HL-60 (cell line): Measurements from ENCODE around the gene NEURL1.
"Not testable (repeated sequence)": the region's sequence is repeated elsewhere in the genome, so short reads cannot be mapped to it uniquely, and the experiment has no call there.

ENCODE experiments used
- DNase-seq, 2 experiments: peaks; one replicate each; pipeline ENCODE4 v3.0.0-alpha.2; 2010 to 2020; ENCODE audit warnings: low read depth in 1 of 2, low spot score in 1 of 2
- H3K27ac ChIP-seq: fragments of 250-450 bp; sonication (Bioruptor Pico); replicated peaks from 2 replicates; pipeline ENCODE4 v1.5.1; 2020; ENCODE audit warnings: mild to moderate bottlenecking, moderate library complexity
- H3K27me3 ChIP-seq: fragments of 250-450 bp; sonication (Bioruptor Pico); 2 replicates; pipeline ENCODE4 v1.5.1; 2021; ENCODE audit warnings: mild to moderate bottlenecking, moderate library complexity; ENCODE audit not compliant: insufficient read depth, poor library complexity, severe bottlenecking
- H3K4me3 ChIP-seq: replicated peaks from 2 replicates; pipeline ENCODE4 v1.5.1; 2011; ENCODE audit warnings: mild to moderate bottlenecking, control low read depth, low read length; ENCODE audit not compliant: insufficient read depth
- GABPA ChIP-seq: IDR thresholded peaks from 2 replicates; pipeline ENCODE4 v1.6.1; 2012; ENCODE audit warnings: low read depth
- POLR2AphosphoS5 ChIP-seq: IDR thresholded peaks from 2 replicates; pipeline ENCODE4 v1.6.1; 2012; ENCODE audit warnings: low read depth
- SPI1 ChIP-seq: IDR thresholded peaks from 2 replicates; pipeline ENCODE4 v1.6.1; 2012; ENCODE audit warnings: low read depth, mild to moderate bottlenecking, borderline replicate concordance
- TF ChIP-seq, protein P1 (sequence below): IDR thresholded peaks from 2 replicates; pipeline ENCODE4 v1.6.1; 2012; ENCODE audit warnings: low read depth; ENCODE audit not compliant: insufficient replicate concordance
- TF ChIP-seq, protein P2 (sequence below): IDR thresholded peaks from one replicate; pipeline ENCODE4 v1.5.1; 2011; ENCODE audit warnings: low read length, control low read depth, inconsistent platforms; ENCODE audit not compliant: insufficient read depth

The NEURL1 gene

DNA sequence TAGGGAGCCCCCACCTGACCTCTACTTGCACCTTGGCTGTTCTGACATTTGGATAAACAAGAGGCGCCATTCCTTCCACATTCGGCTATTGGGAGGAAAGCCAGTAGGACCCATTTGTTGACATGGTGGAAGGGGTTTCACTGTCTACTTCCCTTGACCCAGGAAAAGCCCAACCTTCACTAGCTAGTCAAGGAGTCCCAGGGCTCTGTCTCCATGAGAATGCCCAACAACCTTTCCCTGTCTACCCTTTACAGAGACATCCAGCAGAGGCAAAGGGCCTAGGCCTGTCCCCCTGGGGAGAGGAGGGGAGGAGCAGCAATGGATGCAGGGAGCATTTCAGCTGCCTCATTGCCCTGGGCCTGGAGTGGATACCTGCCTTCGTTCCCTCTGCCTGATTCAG is 136.1 kb downstream of the NEURL1 start:
- Histone ChIP-seq H3K27me3 (no peaks in the 10 kb centered on the region), H3K4me3 (no peak overlapping the region), H3K27ac (no peak overlapping the region)
- DNase-seq, result no peak
- TF ChIP-seq, protein P1, sequence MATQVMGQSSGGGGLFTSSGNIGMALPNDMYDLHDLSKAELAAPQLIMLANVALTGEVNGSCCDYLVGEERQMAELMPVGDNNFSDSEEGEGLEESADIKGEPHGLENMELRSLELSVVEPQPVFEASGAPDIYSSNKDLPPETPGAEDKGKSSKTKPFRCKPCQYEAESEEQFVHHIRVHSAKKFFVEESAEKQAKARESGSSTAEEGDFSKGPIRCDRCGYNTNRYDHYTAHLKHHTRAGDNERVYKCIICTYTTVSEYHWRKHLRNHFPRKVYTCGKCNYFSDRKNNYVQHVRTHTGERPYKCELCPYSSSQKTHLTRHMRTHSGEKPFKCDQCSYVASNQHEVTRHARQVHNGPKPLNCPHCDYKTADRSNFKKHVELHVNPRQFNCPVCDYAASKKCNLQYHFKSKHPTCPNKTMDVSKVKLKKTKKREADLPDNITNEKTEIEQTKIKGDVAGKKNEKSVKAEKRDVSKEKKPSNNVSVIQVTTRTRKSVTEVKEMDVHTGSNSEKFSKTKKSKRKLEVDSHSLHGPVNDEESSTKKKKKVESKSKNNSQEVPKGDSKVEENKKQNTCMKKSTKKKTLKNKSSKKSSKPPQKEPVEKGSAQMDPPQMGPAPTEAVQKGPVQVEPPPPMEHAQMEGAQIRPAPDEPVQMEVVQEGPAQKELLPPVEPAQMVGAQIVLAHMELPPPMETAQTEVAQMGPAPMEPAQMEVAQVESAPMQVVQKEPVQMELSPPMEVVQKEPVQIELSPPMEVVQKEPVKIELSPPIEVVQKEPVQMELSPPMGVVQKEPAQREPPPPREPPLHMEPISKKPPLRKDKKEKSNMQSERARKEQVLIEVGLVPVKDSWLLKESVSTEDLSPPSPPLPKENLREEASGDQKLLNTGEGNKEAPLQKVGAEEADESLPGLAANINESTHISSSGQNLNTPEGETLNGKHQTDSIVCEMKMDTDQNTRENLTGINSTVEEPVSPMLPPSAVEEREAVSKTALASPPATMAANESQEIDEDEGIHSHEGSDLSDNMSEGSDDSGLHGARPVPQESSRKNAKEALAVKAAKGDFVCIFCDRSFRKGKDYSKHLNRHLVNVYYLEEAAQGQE, result no peak
- TF ChIP-seq POLR2AphosphoS5 (no peak), SPI1 (no peak), GABPA (no peak)
- TF ChIP-seq, protein P2, sequence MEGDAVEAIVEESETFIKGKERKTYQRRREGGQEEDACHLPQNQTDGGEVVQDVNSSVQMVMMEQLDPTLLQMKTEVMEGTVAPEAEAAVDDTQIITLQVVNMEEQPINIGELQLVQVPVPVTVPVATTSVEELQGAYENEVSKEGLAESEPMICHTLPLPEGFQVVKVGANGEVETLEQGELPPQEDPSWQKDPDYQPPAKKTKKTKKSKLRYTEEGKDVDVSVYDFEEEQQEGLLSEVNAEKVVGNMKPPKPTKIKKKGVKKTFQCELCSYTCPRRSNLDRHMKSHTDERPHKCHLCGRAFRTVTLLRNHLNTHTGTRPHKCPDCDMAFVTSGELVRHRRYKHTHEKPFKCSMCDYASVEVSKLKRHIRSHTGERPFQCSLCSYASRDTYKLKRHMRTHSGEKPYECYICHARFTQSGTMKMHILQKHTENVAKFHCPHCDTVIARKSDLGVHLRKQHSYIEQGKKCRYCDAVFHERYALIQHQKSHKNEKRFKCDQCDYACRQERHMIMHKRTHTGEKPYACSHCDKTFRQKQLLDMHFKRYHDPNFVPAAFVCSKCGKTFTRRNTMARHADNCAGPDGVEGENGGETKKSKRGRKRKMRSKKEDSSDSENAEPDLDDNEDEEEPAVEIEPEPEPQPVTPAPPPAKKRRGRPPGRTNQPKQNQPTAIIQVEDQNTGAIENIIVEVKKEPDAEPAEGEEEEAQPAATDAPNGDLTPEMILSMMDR, result no peak

DNA sequence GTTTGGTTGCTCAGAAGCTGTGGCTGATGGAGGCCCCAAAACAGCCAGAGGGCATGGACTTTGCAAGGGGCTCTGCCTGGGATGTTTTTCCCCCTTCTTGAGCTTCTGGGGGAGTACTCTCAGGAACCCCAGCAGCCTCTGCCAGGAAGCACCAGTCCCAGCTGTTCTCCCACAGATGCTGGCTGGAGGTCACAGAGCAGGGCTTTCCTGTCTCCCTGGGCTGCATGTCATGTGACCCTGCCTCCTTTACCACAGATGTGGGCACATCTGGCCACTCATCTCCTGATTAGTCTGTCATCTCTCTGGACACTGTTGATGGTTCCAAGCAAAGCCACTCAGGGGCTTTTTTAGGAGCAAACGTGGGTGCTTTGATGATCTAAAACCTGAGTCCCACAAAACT is 136.7 kb downstream of the NEURL1 start:
- no peak overlapping the region for H3K27ac ChIP-seq
- H3K4me3 ChIP-seq, result no peak overlapping the region
- DNase-seq, result no peak
- TF ChIP-seq, protein P1, result no peak
- TF ChIP-seq, protein P2, result no peak
- TF ChIP-seq GABPA (no peak), POLR2AphosphoS5 (no peak), SPI1 (no peak)
- no peaks in the 10 kb centered on the region for H3K27me3 ChIP-seq

DNA sequence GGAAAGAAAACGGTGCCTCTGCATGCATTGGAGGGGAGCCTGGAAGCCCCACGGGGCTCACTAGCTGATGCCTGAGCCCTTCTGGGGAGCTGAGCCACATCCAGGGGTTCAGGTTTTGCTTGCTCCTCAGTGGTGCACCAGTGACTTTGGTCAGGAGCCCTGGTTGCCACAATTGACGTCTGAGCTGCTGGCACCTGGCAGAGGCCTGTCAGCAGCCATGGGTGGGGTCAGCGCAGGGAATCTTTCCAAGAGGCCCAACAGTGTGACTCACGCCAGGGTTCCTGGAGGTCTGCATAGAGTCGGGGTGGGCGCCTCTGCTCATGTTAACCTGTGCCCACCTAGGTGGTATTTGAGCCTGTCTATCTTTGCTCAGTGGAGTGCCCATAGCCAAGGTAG is 138.7 kb downstream of the NEURL1 start:
- TF ChIP-seq, protein P2, result no peak
- TF ChIP-seq POLR2AphosphoS5, result no peak
- TF ChIP-seq, protein P1, result no peak
- no peak for TF ChIP-seq GABPA
- no peak for TF ChIP-seq SPI1
- Histone ChIP-seq H3K4me3 (no peak overlapping the region), H3K27ac (no peak overlapping the region), H3K27me3 (no peaks in the 10 kb centered on the region)
- no peak for DNase-seq

DNA sequence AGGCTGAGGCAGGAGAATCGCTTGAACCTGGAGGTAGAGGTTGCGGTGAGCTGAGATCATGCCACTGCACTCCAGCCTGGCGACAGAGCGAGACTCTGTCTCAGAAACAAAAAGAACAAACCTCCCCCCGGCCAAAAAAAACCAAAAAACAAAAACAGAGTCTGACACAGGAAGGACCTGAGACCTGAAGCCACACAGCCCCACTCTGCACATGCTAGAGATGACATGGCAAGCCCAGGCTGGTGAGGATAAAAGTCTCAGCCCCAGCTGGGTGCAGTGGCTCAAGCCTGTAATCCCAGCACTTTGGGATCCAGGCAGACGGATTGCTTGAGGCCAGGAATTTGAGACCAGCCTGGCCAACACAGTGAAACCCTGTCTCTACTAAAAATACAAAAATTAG is 139.4 kb downstream of the NEURL1 start:
- H3K4me3 ChIP-seq, H3K27me3 ChIP-seq, DNase-seq, H3K27ac ChIP-seq: not testable (repeated sequence)
